ENCODE data around the gene SCNN1B. TPM values are rescaled to one million over a fixed set of nuclear protein-coding genes. Genes with fewer than 3 reads are reported as not detected.

SCNN1B gene
- total RNA-seq, 1 experiment from 2014 or later = 2.5 TPM

DNA sequence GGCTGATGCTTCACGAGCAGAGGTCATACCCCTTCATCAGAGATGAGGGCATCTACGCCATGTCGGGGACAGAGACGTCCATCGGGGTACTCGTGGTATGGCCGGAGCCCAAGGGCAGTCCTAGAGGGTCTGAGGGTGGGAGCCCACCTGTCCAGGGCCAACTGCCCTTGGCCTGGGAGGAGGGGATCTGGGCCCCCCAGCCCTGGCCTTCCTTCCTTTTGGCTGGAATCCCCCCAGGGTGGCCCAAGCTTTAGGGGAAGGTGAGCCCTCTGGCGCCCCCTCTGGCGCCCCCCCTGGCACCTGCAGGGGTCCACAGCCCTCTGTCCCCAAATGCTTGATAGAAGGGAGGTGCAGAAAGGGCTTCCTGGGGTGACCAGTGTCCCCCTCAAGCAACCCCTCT lies 69.3 kb downstream of the SCNN1B start:
- H3K36me3 ChIP-seq (ENCODE audit: insufficient read depth, low read length, poor library complexity, severe bottlenecking) = no peaks in the 10 kb centered on the region
- no peak overlapping the region for H3K4me3 ChIP-seq (ENCODE audit: low read depth, low read length, poor library complexity, severe bottlenecking)
- no peak for DNase-seq (ENCODE audit: low spot score)
- BruUV-seq (replicated peaks) = no TSS peak
- no peak overlapping the region for H3K27ac ChIP-seq (ENCODE audit: low read depth, low read length, poor library complexity, severe bottlenecking)
- no peaks in the 10 kb centered on the region for H3K27me3 ChIP-seq (replicated peaks; ENCODE audit: insufficient read depth, low read depth, low read length, poor library complexity)
- intact Hi-C loops (cut with micrococcal nuclease; ENCODE audit: unreplicated experiment) = no loop called here
- TF ChIP-seq EZH2 (IDR thresholded peaks at IDR 0.05; ENCODE audit: borderline replicate concordance, low read depth, low read length, poor library complexity, severe bottlenecking) = no peak
- peak; percentile 42; the same call in 1 of the 2 replicates for TF ChIP-seq CTCF (conservative IDR thresholded peaks at IDR 0.05; ENCODE audit: low read depth, low read length)
- CTCF ChIA-PET = no interaction called here
- no peaks in the 10 kb centered on the region for H3K9me3 ChIP-seq (ENCODE audit: low read depth, low read length, poor library complexity, severe bottlenecking)
- POLR2A ChIA-PET (ENCODE audit: low non-redundant PET) = no interaction called here
- no peaks in the 10 kb centered on the region for H3K4me1 ChIP-seq (ENCODE audit: insufficient read depth, low read length, poor library complexity, severe bottlenecking)

- Histone ChIP-seq H3K27me3 (replicated peaks; ENCODE audit: insufficient read depth, low read depth, low read length, poor library complexity) (no peaks in the 10 kb centered on the region), H3K4me1 (ENCODE audit: insufficient read depth, low read length, poor library complexity, severe bottlenecking) (no peaks in the 10 kb centered on the region), H3K9me3 (ENCODE audit: low read depth, low read length, poor library complexity, severe bottlenecking) (no peaks in the 10 kb centered on the region), H3K36me3 (ENCODE audit: insufficient read depth, low read length, poor library complexity, severe bottlenecking) (no peaks in the 10 kb centered on the region), H3K4me3 (ENCODE audit: low read depth, low read length, poor library complexity, severe bottlenecking) (no peak overlapping the region), H3K27ac (ENCODE audit: low read depth, low read length, poor library complexity, severe bottlenecking) (no peak overlapping the region)
- TF ChIP-seq EZH2 (IDR thresholded peaks at IDR 0.05; ENCODE audit: borderline replicate concordance, low read depth, low read length, poor library complexity, severe bottlenecking) (no peak), CTCF (conservative IDR thresholded peaks at IDR 0.05; ENCODE audit: low read depth, low read length) (no peak)
- no peak for DNase-seq (ENCODE audit: low spot score)
- ChIA-PET CTCF (no interaction called here), POLR2A (ENCODE audit: low non-redundant PET) (interaction anchor here (0.7 kb wide), 1 partner anchor 11 kb away, joined by 4 read pairs; no protein-coding TSS in a partner anchor)
- intact Hi-C loops (cut with micrococcal nuclease; ENCODE audit: unreplicated experiment) = no loop called here
- no TSS peak for BruUV-seq (replicated peaks)
Measured at GRCh38 chr16:23373436-23374219, 71.5 kb downstream of the SCNN1B start.

GRCh38 chr16:23374721-23375510 lies 72.8 kb downstream of the SCNN1B start:
- Histone ChIP-seq H3K4me3 (ENCODE audit: low read depth, low read length, poor library complexity, severe bottlenecking) (no peak overlapping the region), H3K36me3 (ENCODE audit: insufficient read depth, low read length, poor library complexity, severe bottlenecking) (no peaks in the 10 kb centered on the region), H3K9me3 (ENCODE audit: low read depth, low read length, poor library complexity, severe bottlenecking) (no peaks in the 10 kb centered on the region), H3K4me1 (ENCODE audit: insufficient read depth, low read length, poor library complexity, severe bottlenecking) (no peaks in the 10 kb centered on the region), H3K27ac (ENCODE audit: low read depth, low read length, poor library complexity, severe bottlenecking) (no peak overlapping the region), H3K27me3 (replicated peaks; ENCODE audit: insufficient read depth, low read depth, low read length, poor library complexity) (no peaks in the 10 kb centered on the region)
- DNase-seq (ENCODE audit: low spot score) = no peak
- intact Hi-C loops (cut with micrococcal nuclease; ENCODE audit: unreplicated experiment) = no loop called here
- POLR2A ChIA-PET (ENCODE audit: low non-redundant PET) = no interaction called here
- no TSS peak for BruUV-seq (replicated peaks)
- CTCF ChIA-PET = no interaction called here
- TF ChIP-seq EZH2 (IDR thresholded peaks at IDR 0.05; ENCODE audit: borderline replicate concordance, low read depth, low read length, poor library complexity, severe bottlenecking) = no peak
- TF ChIP-seq CTCF (conservative IDR thresholded peaks at IDR 0.05; ENCODE audit: low read depth, low read length) = no peak
